HepG2 (cell line): ENCODE measurements around the gene MAP3K19. TPM values are rescaled to one million over a fixed set of nuclear protein-coding genes. Genes with fewer than 3 reads are reported as not detected.
A peak's percentile ranks its signal among the peaks of the same experiment; 100 is the strongest.

Experiments
- ERF ChIP-seq: IDR thresholded peaks from 2 replicates; pipeline ENCODE4 v1.6.1; 2018; ENCODE audit warnings: missing biosample characterization, missing genetic modification reagents
- GATAD2A ChIP-seq: IDR thresholded peaks from 2 replicates; pipeline ENCODE4 v1.6.1; 2016
- HOMEZ ChIP-seq: IDR thresholded peaks from 2 replicates; pipeline ENCODE4 v1.6.1; 2016; ENCODE audit warnings: low read depth
- ISL2 ChIP-seq: sonication (generic); formaldehyde crosslinking; IDR thresholded peaks from 2 replicates; pipeline ENCODE4 v1.5.0; 2020; ENCODE audit warnings: missing genetic modification reagents
- MIER2 ChIP-seq: IDR thresholded peaks from 2 replicates; pipeline ENCODE4 v1.6.1; 2016; ENCODE audit warnings: missing biosample characterization, missing genetic modification reagents
- MIER3 ChIP-seq: IDR thresholded peaks from 2 replicates; pipeline ENCODE4 v1.6.1; 2016; ENCODE audit warnings: missing compliant biosample characterization, borderline replicate concordance
- NKX3-1 ChIP-seq: sonication (generic); formaldehyde crosslinking; IDR thresholded peaks from 2 replicates; pipeline ENCODE4 v1.5.0; 2020; ENCODE audit warnings: missing genetic modification reagents
- RARA ChIP-seq: IDR thresholded peaks from 2 replicates; pipeline ENCODE4 v1.6.1; 2016; ENCODE audit warnings: missing genetic modification reagents, missing compliant biosample characterization
- RXRB ChIP-seq: IDR thresholded peaks from 2 replicates; pipeline ENCODE4 v1.6.1; 2016; ENCODE audit warnings: borderline replicate concordance, missing genetic modification reagents, missing compliant biosample characterization
- TFE3 ChIP-seq: IDR thresholded peaks from 2 replicates; pipeline ENCODE4 v1.6.1; 2016
- TP53 ChIP-seq: sonication (generic); formaldehyde crosslinking; conservative IDR thresholded peaks from 2 replicates; pipeline ENCODE4 v1.4.0; 2020; ENCODE audit warnings: missing genetic modification reagents
- ZMYM4 ChIP-seq: sonication (generic); formaldehyde crosslinking; IDR thresholded peaks from 2 replicates; pipeline ENCODE4 v1.8.1; 2023; ENCODE audit warnings: mild to moderate bottlenecking, missing genetic modification reagents
- ZNF121 ChIP-seq: sonication (generic); formaldehyde crosslinking; IDR thresholded peaks from 2 replicates; pipeline ENCODE4 v1.5.0; 2020; ENCODE audit warnings: mild to moderate bottlenecking, missing genetic modification reagents
- ZNF414 ChIP-seq: sonication (generic); formaldehyde crosslinking; IDR thresholded peaks from 2 replicates; pipeline ENCODE4 v1.5.0; 2020; ENCODE audit warnings: missing genetic modification reagents
- ZNF430 ChIP-seq: sonication (generic); formaldehyde crosslinking; IDR thresholded peaks from 2 replicates; pipeline ENCODE4 v1.9.0; 2021; ENCODE audit warnings: mild to moderate bottlenecking, missing genetic modification reagents
- ZNF570 ChIP-seq: sonication (generic); formaldehyde crosslinking; IDR thresholded peaks from 2 replicates; pipeline ENCODE4 v1.4.0; 2020; ENCODE audit warnings: mild to moderate bottlenecking, missing genetic modification reagents, borderline replicate concordance
- ZNF644 ChIP-seq: IDR thresholded peaks from 2 replicates; pipeline ENCODE4 v1.6.1; 2016; ENCODE audit warnings: low read depth
- polyA plus RNA-seq, 8 experiments: library from polyadenylated mRNA; depleted of rRNA in 3 of 8; stranded (reverse) in 7 of 8; unstranded in 1 of 8; fragments of >200 nt; fragmentation: Illumina TruSeq in 4 of 8; extraction: Trizol in 4 of 8; gene quantifications; 2 replicates each; pipeline versions ENCODE4 v1.2.1 to v1.2.3, GENCODE V29; 2011 to 2016; ENCODE audit warnings: low read depth in 4 of 8, missing spikeins in 1 of 8, mixed read lengths in 1 of 8; ENCODE audit not compliant: insufficient read depth in 1 of 8
- total RNA-seq, 5 experiments: library from RNA; depleted of rRNA; stranded (reverse); fragments of >200 nt; fragmentation: Illumina TruSeq; extraction: Trizol; gene quantifications; 2 replicates each; pipeline ENCODE4 v1.2.3, GENCODE V29; 2016; ENCODE audit warnings: low read depth in 1 of 5

Gene MAP3K19
- total and polyA plus RNA-seq, 2 of the 13 experiments (the other 11 are each of a cell fraction or from before 2014, with no cell fraction given), result not detected

GRCh38 chr2:135030826-135031225 is 16.4 kb downstream of the MAP3K19 start (continued):
- peak; percentile 41; the same call in 1 of the 2 replicates for TF ChIP-seq RXRB (CRISPR knock-in tag)
- no peak for TF ChIP-seq ISL2 (CRISPR knock-in tag)
- 0 out of 2 replicates have a peak, but pooled peaks have one; percentile 13 for TF ChIP-seq GATAD2A (CRISPR knock-in tag)
- peak; percentile 29; the same call in 1 of the 2 replicates for TF ChIP-seq TFE3
- TF ChIP-seq ZNF570 (CRISPR knock-in tag), result no peak
- 0 out of 2 replicates have a peak, but pooled peaks have one; percentile 31 for TF ChIP-seq HOMEZ (CRISPR knock-in tag)
- peak; percentile 32; the same call in 1 of the 2 replicates for TF ChIP-seq ZMYM4 (CRISPR knock-in tag)
- 0 out of 2 replicates have a peak, but pooled peaks have one; percentile 28 for TF ChIP-seq ZNF430
- 0 out of 2 replicates have a peak, but pooled peaks have one; percentile 40 for TF ChIP-seq ERF (CRISPR knock-in tag)
- TF ChIP-seq MIER3 (CRISPR knock-in tag), result 0 out of 2 replicates have a peak, but pooled peaks have one; percentile 29
- peak; percentile 98 for TF ChIP-seq ZNF644 (CRISPR knock-in tag)
- 0 out of 2 replicates have a peak, but pooled peaks have one; percentile 8 for TF ChIP-seq RARA
- peak; percentile 53; the same call in 1 of the 2 replicates for TF ChIP-seq NKX3-1
- no peak for TF ChIP-seq ZNF414 (CRISPR knock-in tag)
- TF ChIP-seq ZNF121 (CRISPR knock-in tag), result 0 out of 2 replicates have a peak, but pooled peaks have one; percentile 23
- no peak for TF ChIP-seq TP53 (CRISPR knock-in tag)
- peak; percentile 99 for TF ChIP-seq MIER2 (CRISPR knock-in tag)
